ENCODE data around the gene PKLR.
"Not testable (repeated sequence)": the region's sequence is repeated elsewhere in the genome, so short reads cannot be mapped to it uniquely, and the experiment has no call there.

Gene PKLR

GRCh38 chr1:155254714-155255242 lies 46.5 kb downstream of the PKLR start:
- peak; percentile 52 for DNase-seq (ENCODE audit: low spot score)

- DNase-seq (ENCODE audit: low spot score) = peak; percentile 32
Observed at GRCh38 chr1:155254228-155254713, 47.0 kb downstream of the PKLR start.

- DNase-seq (ENCODE audit: low spot score) = no peak
Observed at GRCh38 chr1:155253797-155254196, 47.4 kb downstream of the PKLR start.

GRCh38 chr1:155253208-155253607 lies 48.0 kb downstream of the PKLR start:
- no peak for DNase-seq (ENCODE audit: low spot score)

- DNase-seq (ENCODE audit: low spot score) = no peak
Observed at GRCh38 chr1:155251566-155251965, 49.7 kb downstream of the PKLR start.

- peak; percentile 96 for DNase-seq (ENCODE audit: low spot score)
Observed at GRCh38 chr1:155250633-155251449, 50.4 kb downstream of the PKLR start.

GRCh38 chr1:155250246-155250632 lies 51.0 kb downstream of the PKLR start:
- DNase-seq (ENCODE audit: low spot score) = no peak

GRCh38 chr1:155247667-155248553 lies 53.3 kb downstream of the PKLR start:
- DNase-seq (ENCODE audit: low spot score) = no peak

- DNase-seq (ENCODE audit: low spot score) = not testable (repeated sequence)
Observed at GRCh38 chr1:155246796-155247195, 54.4 kb downstream of the PKLR start.

- no peak for DNase-seq (ENCODE audit: low spot score)
Observed at GRCh38 chr1:155245163-155245524, 56.1 kb downstream of the PKLR start.

- peak; percentile 93 for DNase-seq (ENCODE audit: low spot score)
Observed at GRCh38 chr1:155244368-155245162, 56.7 kb downstream of the PKLR start.

- no peak for DNase-seq (ENCODE audit: low spot score)
Observed at GRCh38 chr1:155242805-155243358, 58.4 kb downstream of the PKLR start.

GRCh38 chr1:155241841-155242264 lies 59.4 kb downstream of the PKLR start:
- DNase-seq (ENCODE audit: low spot score) = no peak

- peak; percentile 73 for DNase-seq (ENCODE audit: low spot score)
Observed at GRCh38 chr1:155241069-155241679, 60.1 kb downstream of the PKLR start.

Data from AG08396 (cell line).